Stimulated activated CD4-positive, alpha-beta T cell treated with anti-CD3 and anti-CD28 coated beads, TNF-alpha, amount 100 ng/mL, for 4 hours (primary cell): ENCODE measurements around the gene STYX.
A peak's percentile ranks its signal among the peaks of the same experiment; 100 is the strongest.

Experiments used
- DNase-seq, 3 experiments: peaks; one replicate each; pipeline ENCODE4 v3.0.0-alpha.2; 2020; ENCODE audit warnings: low read depth in 3 of 3

The STYX gene

DNA sequence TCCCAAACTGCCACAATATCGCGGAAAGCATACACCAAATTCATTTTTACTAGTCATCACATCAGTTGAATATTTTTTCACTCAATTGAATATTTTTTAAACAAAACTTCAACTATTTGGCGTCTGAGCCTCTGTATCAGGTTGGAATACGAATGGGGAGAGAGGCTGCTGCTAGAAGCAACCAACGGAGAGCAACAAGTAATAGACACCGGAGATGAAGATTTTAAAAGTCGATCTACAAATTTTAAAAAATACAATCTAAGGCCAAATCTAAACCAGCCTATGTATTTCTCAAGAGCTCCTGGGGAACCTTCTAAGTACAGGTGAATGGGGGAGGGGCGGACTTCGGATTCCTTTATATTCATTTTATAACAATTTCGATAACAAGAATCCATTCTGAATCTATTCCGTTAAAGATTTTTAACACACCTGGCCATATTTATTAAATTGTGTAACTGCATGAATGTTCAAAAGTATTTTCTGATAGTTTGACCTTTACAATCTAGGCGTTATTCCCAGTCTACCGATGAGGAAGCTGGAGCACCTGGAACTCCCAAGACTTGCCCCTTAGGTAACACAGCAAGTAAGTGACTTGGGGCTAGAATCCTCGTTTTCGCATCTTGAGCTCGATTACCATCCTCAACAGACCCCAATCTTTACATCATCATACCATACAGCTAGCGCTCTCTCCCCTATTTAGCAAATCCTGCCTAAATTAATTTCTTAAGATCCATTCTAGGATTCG lies 60.2 kb downstream of the STYX start:
- DNase-seq: no peak

DNA sequence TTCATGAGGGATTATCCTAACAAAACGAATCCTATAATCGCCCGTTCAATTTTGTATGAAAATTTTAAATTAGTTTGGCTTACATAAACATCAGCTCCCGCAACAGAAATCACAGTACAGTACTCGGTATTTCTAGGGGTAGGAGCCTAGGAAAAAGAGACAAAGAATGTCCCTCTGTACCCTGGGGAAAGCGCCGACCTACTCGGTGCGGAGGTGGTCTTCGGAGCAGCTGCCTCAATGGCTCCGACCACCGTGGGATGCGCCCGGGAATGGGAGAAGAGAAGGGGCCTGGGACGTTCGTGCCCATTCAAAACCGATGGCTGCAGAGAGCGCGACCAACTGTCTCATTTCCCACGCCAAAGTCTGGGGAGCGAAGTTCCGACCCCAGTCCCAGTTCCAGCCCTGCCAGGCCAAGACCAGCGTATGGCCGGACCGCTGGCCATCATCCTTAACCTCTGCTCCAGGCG lies 60.8 kb downstream of the STYX start:
- DNase-seq: no peak

DNA sequence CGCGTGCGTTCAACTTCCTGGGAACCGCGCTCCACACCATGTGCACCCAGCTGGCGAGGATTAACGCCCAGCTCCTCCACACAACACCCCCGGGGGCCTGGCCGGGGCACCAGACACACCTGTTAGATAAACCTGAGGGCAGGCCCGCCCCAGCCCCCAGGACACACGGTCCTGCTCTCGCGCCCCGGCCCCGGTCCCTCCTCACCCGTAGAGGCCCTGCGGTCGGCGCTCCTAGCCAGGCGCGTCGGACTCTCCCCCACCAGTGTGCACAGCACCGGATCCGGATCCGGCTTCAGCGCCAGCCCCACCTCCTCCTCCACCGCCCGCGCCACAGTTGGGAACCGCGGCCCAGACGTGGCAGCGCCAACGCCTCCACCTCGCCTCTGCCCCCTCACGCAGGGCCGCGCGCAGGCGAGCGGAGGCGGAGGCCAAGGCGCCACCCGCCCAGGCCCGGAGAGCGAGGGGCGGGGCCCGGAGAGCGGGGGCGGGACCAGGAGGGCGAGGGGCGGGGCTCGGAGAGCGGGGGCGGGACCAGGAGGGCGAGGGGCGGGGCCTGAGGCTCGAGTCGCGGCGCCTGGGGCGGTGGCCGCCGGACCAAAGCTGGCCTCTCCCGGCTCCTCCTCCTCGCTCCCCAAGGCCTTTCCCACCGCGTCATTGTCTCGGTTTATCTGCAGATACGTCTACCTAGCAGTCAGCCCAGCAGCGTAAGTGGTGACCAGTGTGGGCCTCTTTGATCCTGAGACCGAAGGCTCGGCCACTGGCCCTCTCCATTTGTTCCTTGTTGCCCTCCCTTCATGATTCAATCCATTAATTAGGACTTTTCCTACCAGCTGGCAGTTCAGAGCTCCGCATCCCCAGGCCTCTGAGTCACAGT lies 61.5 kb downstream of the STYX start, which contains the start of gene GNPNAT1:
Gene GNPNAT1 (minus strand): TSS at position 385 of the 874 bp plus-strand sequence. CDS start 6,957 bp downstream, outside the sequence.
- peak; percentile 67 to 90 (median 84) for DNase-seq

DNA sequence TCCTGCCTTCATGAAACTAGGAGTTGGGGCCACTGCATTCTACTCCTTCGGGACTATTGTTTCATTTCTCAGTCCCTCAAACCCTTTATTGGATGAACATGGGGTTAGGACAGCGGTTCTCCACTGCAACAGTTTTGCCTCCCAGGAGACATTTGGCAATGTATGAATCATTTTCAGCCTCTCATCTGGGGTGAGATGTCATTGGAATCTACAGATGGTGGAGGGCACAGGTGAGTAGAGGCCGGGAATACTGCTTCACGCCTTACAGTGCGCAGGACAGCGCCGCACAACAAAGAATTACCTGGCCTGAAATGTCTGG lies 62.1 kb downstream of the STYX start:
- DNase-seq: no peak

DNA sequence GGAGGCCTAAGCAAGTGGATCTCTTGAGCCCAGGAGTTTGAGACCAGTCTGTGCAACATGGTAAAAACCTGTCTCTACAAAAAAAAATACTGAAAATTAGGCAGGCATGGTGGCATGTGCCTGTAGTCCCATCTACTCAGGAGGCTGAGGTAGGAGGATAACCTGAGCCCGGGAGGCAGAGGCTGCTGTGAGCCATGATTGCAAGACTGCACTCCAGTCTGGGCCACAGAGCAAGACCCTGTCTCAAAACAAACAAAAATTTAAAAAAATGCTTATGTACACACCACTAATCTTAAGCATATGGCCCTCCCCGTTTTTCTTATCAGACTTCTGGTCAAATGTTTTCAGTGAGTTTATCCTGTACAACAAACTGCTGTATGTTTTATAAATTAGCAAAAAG lies 63.1 kb downstream of the STYX start:
- DNase-seq: no peak

DNA sequence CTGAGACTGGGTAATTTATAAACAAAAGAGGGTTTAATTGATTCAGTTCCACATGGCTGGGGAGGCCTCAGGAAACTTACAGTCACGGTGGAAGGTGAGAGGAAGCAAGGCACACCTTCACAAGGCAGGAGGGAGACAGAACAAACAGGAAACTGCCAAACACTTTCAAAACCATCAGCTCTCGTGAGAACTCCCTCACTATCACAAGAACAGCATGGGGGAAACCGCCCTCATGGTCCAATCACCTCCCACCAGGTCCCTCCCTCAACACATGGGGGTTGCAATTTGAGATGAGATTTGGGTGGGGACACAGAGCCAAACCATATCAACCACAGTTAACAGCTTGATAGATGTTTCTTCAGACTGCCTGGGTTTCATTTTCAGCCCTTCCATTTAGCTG lies 67.7 kb downstream of the STYX start:
- no peak for DNase-seq

DNA sequence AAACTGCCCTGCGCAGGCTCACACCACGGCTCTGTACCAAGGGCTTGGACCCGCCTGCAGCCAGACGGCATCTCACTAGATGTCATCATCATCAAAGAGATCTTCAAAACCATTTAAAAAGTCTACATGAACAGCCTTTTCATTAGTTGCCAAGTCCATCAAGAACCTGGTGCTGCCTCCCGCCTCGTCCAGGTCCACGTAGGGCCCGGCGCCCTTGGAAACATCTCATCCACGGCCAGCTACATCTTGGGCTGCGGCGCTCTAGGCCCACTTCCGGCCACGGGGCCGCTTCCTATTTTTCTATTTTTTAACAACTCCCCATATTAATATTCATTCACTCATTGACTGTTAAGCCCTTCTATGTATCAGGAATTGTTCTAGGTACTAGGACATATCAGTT lies 68.9 kb downstream of the STYX start:
- DNase-seq: no peak

DNA sequence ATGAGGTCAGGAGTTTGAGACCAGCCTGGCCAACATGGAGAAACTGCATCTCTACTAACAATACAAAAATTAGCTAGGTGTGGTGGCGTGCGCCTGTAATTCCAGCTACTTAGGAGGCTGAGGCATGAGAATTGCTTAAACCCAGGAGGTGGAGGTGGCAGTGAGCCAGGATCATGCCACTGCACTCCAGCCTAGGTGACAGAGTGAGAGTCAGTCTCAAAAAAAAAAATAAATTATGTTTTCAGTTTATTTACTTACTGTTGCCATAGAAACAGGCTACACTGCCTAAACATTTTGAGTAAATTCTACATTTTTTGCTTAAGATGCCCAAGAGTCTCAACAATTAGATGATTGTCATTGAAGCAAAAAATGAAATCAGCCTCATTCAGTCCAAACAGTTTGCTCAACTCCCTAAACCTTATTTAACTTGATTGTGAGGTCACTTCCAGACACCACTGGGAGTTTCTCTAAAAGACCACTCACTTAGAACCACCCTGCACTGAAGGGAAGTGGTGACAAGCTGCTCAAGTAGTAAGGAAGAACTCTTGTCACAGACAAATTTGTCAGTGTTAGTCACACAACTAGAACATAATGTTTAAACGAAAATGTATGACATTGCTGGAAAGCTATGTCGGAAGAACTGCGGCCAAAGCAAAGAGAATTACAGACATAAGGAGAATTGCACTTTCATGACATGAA lies 71.2 kb downstream of the STYX start:
- no peak for DNase-seq

DNA sequence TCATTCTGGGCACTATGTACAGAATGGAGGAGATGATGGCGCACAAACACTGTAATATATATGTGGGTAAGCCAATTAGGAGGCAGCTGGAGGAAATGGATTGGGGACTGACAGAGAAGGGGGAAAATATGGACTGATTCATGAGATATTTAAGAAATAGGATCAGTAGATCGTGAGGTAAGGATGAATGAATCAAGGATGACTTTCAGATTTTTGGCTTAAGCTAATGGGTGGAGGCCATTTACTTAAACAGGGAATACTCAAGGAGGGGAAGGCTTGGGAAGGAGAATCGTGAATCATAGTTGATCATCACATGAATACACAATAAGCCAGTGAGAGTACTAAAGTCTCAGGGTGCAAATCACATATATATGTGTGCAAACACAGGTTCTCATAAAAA lies 72.6 kb downstream of the STYX start:
- no peak for DNase-seq

DNA sequence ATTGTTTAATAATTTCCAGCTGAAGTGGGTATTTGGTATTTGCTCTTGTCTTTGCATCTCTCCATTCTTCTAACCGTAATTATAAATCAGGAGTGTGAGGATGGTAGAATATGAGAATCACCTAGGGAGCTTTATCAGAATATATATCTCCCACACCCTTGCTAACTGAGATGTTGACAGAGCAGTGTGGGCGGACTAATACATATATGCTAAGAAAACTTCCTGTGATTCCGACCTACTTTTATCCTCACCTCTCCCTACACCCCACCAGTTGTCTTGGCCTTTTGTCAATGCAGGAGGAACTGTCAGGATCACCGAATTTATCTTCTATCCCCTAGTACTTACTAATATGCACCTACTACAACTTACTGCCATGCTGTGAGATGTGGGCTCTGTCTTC lies 76.1 kb downstream of the STYX start:
- DNase-seq: no peak

DNA sequence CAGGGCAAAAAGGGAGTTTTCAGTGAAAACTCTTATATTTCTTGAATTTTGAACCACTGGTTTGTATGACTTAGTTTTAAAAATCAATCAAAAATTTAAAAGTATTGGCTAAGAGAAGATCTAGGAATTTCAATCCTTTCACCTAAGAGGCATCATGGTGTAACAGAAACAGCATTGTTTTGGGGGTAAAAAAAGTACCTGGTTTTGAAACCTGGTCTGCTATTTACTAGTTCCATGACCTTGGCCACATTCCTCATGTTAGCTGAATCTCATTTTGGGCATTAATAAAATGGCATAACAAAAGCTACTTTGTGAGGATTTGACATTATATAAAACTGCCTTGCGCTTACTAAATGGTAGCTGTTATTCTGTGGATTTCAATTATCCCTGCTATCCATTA lies 78.1 kb downstream of the STYX start:
- no peak for DNase-seq

DNA sequence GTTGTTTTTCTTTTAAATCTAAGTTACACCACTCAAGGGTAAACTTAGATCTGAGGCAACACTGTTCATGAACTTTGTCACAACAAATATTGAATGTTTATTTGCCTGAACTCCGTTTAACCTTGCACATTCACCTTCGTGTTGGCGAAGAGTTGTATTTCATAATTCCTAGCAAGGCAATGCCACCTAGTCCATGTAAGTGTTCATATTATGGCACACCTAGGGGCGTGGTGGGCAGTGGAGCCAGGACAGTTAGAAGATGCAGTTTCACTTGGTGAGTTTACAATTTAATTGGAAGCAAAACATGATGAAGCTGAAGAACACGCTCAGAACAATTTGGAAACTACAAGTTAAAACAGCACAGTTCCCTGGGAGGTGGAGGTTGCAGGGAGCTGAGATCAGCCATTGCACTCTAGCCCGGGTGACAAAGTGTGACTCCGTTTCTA lies 91.9 kb downstream of the STYX start:
- DNase-seq: no peak

DNA sequence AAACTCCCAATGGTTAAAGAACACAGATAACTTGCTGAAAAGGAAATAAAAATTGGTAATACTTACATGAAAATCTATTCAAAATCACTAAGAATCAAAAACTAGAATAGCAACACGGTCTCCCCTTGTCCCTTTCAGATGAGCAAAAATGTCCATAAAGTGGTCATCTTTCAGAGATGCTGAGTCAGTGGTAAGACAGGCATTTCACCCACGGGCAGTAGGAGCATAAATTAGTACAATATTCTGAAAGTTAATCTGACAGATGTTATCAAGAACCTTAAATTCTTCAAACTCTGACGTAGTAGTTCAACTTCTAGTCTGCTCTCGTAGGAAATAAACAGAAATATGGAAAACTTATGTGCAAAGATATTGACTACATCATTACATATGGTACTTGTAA lies 94.5 kb downstream of the STYX start:
- no peak for DNase-seq
